Measurements from ENCODE around the gene FGD3.

FGD3 gene

DNA sequence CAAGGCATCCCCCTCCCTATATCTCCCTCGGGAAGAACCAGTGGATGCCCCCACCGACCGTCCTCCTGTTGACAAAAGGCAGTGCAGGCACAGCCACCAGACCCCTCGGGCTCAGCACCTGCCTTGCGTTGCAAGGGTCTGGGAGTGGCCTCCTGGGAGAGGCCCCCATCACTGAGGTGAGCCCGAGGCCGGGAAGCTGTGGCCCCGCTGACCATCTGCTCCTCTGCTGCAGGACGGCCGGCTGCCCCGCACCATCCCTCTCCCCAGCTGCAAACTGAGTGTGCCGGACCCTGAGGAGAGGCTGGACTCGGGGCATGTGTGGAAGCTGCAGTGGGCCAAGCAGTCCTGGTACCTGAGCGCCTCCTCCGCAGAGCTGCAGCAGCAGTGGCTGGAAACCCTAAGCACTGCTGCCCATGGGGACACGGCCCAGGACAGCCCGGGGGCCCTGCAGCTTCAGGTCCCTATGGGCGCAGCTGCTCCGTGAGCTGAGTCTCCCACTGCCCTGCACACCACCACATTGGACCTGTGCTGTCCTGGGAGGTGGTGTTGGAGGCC, 87.9 kb downstream of the FGD3 start:
- no peak for DNase-seq

DNA sequence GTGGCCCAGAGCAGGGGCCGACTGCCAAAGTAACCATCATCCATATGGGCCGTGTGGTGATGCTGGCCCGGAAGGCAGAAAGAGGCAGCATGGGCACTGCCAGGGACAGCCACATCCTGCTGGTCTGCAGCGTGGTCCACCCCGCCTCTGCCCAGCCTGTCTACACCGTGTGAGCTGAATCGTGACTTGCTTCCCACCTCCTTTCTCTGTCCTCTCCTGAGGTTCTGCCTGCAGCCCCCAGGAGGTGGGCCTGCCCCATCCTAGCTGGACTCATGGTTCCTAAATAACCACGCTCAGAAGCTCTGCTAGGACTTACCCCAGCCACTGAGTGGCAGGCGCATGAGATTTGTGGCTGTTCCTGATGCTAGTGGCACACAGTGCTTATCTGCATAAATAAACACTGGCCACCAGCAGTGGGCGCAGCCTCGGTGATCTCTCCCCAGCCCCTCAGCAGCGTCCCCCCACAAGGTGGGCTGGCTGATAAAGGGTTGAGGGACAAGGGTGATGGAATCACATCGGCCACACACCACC, 88.6 kb downstream of the FGD3 start:
- DNase-seq, result no peak

GRCh38 chr9:93036887-93037475, 89.7 kb downstream of the FGD3 start:
- DNase-seq, result no peak

DNA sequence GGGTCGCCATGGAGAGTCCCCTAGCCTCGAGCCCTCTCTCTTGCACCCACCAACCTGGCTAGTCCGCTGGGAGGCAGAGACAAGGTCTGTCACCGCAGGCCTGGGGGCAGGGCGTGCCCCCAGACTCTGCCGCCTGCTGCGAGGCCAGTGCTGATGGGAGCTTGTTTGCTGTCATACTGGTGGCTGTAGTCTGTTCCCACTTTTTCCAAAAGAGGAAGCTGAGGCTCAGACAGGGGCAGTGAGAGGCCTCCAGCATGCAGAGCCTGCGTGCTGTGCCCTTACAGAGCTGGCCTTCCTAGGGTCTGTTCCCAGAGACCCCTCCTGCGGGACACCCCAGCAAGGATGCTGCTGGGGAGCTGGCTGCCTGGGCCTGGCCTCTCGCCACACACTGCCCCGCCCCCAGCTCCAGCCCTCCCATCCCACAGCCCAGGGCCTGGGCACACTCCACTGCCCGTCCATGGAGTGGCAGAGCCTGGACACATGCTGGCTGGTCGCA, 90.2 kb downstream of the FGD3 start:
- DNase-seq, result no peak

GRCh38 chr9:93038918-93039317, 91.6 kb downstream of the FGD3 start:
- DNase-seq, result no peak

DNA sequence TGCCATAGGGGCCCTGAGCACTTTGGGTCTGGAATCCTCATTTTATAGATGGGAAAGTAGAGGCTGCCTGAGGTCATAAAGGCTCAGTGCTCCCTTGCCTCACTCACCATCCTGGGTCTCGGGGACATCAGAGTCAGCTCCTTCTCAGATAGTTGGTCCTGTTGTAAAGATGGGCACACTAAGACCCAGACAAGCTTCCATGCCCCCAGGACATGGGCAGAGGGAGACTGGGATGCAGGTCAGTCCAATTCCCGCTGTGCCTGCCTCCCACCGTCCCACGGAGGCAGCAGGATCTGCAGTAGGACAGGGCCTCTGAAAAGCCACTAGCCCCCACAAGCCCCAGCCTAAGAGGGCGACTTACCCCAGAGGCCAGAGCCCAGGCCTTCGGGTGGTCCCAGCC, 92.1 kb downstream of the FGD3 start:
- DNase-seq, result no peak

DNA sequence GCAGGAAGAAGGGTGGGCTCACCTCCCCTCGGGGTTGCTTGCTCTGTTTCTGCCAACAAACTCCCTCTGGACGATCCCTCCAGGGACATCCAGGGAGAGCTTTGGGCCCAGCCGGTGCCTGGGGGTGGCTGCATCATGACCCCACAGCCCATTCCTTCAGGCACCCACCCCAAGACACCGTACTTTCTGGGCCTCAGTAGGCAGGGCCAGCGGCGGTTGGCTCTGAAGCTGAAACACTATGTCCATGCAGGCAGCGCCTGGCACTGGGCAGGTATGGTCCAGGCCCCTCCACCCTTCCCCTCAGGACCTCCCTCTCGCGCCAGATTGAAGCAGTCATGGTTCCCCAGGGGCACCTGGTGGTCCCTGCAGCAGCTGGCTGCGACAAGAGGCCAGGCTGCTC, 92.7 kb downstream of the FGD3 start:
- DNase-seq, result no peak

- DNase-seq, result no peak
Observed at GRCh38 chr9:93040409-93040808, 93.1 kb downstream of the FGD3 start.

GRCh38 chr9:93041108-93041802, 93.9 kb downstream of the FGD3 start:
- DNase-seq, result no peak

GRCh38 chr9:93043122-93043521, 95.8 kb downstream of the FGD3 start:
- no peak for DNase-seq

DNA sequence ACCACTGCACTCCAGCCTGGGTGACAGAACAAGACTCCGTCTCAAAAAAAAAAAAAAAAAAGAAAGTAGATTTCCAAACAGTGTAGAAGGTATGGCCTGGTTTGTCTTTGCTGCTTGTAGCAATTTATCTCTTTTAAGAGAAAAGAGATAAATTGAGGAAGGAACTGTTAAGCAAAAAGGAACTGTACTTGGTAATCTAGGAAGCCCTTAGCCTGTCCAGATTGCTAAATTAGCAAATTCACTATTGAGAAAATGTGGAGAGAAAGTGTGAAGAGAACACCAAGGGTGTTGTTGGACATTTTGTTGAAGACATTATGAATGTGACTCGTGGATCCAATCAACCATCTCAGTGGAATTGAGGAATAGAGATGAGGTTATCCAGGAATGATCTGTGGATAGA, 98.2 kb downstream of the FGD3 start:
- DNase-seq, result no peak

DNA sequence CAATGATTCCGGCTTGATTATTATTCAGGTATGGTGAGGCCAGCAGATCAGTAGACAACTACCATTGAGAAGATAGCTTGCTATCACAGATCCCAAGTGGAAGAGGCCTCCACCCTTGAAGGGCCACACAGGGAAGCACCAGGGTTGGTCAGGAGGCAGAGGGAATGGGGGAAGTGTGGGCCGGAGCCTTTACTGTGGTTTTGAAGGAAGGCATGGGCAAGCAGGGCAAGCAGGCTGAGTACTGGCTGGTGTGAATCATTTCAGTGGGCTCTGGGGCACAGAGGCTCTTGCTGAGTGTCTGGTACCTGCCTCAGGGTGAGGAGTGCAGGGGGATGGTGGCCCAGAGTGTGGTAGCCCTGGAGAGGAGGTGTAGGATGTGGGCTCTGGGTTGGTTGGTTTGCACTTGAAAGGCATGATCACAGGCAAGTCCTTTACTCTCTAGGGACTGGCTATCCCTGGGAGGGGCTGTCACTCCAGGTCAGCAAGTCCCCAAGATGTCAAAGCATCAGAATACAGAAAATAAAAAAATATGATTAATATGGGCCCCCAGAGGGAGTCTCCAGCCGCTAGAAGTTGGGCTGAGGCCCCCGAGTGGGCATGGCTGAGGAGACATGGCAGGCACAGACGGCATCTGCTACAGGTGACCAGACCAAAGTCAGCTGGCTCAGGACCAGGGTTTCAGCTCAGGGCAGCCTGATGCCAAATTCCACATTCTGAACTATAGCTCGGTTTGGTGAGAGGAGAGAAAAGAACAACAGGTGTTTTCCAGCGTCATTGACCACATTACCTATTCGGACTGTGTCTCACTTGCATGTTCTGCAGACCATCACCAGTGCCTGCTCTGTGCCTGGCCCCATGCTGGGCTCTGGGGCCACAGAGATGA, 101.5 kb downstream of the FGD3 start:
- DNase-seq, result no peak

- DNase-seq, result no peak
Observed at GRCh38 chr9:93049491-93049890, 102.2 kb downstream of the FGD3 start.

GRCh38 chr9:93050231-93050630, 102.9 kb downstream of the FGD3 start:
- DNase-seq, result no peak

DNA sequence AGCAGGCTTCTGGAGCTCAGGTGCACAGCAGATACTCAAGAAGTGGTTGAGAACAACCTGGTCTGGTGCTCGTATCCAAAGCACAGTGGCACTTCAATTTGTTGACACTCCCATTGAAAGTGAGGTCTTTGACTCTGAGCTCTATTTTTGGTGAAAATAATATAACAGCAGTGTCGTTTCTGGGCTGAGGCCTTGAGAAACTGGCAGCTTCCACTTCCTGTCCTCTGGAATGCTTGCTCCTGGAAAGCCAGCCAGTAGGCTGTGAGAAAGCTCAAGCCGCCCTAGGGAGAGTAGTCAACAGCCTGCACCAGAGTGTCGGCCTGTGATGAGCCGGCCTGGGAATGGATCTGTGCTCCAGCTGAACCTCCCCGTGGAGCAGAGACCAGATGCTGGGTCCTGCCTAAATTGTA, 104.4 kb downstream of the FGD3 start:
- no peak for DNase-seq

GRCh38 chr9:93052791-93053540, 105.6 kb downstream of the FGD3 start:
- no peak for DNase-seq

- no peak for DNase-seq
Observed at GRCh38 chr9:93053781-93054331, 106.5 kb downstream of the FGD3 start.

DNA sequence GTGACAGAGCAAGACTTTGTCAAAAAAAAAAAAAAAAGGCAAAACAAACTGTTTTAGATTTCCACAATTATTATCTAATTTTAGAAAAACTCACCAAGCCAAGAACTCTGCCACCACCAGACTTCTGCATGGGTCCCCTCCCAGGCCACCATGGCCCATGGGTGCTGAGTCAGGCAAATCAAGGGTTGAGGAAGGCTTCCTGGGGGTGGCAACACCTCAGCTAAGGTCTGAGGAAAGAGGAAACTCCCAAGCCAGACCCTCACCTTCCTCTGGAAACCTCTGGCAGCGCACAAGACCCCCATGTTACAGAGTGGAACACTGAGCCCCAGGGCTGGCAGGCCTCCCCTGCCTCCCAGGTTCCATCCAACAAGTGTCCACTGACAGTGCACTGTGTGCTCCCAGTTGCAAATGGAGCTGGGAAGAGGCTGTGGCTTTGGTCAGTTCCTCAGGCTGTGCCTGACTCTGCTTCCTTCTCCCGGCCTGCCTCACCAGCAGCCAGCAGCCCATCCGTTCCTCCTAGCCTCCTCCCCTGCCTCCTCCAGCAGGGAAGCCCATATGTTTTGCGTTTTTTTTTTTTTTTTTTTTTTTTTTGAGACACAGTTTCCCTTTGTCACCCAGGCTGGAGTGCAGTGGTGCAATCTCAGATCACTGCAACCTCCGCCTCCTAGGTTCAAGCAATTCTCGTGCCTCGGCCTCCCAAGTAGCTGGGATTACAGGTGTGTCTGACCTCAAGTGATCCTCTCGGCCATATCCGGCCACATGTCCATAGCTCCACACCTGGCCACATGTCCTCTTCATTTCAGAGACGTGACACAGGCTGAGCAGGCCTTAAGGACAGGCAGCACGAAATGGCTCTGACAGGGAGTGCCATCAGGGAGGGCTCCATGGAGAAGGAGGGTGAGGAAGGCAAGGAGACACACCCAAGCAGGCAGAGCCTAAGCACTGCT, 107.7 kb downstream of the FGD3 start:
- DNase-seq, result no peak

- DNase-seq, result no peak
Observed at GRCh38 chr9:93057042-93057702, 109.8 kb downstream of the FGD3 start.

DNA sequence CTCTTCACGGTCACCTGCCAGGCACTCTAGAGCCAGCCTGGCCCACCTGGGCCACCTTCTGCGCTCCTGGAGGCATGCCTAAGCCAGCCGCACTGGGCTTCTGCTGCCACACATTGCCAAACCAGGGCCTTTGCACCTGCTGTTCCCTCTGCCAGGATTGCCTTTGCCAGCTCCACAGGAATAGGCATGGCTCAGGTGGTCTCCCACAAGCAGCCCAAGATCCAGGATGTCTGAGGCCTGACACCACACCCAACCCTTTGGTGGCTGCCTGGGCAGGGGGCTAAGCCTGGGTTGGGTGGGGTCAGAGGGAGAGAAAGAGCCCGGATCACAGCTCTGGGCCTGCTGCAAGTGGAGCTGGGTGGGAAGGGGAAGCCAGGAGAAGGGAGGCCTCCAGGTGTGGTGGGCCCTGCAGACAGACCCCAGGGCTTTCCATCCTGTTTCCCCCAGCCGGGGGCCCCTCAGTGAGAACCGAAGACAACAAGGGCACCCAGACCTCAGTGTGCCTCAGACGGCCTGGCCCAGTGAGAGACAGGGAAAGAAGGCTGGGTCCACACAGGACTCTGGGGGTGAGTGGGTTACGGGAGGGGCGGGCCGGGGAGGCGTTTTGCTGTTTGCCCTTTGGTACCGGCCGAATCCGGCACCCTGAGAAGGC, 110.5 kb downstream of the FGD3 start:
- no peak for DNase-seq

All from DMS 273 treated with DMSO at 0.1 percent for 48 hours (cell line).